Activated CD8-positive, alpha-beta memory T cell treated with anti-CD3 and anti-CD28 coated beads for 4 hours (primary cell): Measurements from ENCODE around the gene TMEM88.

ENCODE experiments used
- DNase-seq, 2 donors: peaks; one replicate each; pipeline ENCODE4 v3.0.0-alpha.2; 2020; ENCODE audit warnings: low read depth in 2 of 2

TMEM88 gene

GRCh38 chr17:7833011-7833794, 21.7 kb upstream of the TMEM88 start:
- DNase-seq = no peak

DNA sequence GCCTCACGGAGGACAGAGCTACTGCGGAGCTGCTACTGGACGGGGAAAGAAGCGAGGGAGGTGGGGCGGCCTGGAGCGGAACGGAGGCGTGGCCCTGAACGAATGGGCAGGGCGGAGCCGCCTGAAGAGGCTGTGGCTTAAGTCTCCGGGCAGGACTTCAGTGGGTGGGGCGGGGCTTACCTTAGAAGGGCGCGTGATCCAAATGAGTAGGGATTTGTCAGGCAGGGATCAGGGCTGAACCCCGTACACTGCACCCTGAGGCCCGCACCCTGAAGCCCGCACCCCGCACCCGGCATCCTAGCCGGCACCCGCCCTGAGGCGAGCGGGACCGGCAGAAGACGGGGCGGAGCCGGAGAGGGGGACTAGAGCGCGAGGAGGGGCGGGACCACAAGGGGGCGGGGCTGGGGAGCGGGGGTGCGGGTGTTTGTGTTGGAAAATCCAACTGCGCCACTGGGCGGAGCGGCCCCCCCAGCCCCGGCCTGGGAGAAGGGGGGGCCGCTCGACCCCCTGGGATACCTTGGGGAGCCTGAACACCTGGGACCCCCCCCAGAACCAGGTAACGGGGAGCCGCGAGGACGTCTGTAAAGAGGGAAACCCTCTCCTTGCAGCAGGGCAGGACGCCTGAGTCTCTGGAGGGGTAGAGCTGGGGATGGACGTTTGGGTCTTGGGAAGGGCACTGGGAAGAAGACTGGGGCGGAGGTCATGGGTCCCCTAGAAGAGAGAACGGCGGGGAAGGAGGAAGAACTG, 20.9 kb upstream of the TMEM88 start, which contains the start of gene KDM6B:
Gene KDM6B (plus strand): TSS at position 423 of the 747 bp plus-strand sequence. CDS start 11,338 bp downstream, outside the sequence.
- DNase-seq = peak; percentile 73

DNA sequence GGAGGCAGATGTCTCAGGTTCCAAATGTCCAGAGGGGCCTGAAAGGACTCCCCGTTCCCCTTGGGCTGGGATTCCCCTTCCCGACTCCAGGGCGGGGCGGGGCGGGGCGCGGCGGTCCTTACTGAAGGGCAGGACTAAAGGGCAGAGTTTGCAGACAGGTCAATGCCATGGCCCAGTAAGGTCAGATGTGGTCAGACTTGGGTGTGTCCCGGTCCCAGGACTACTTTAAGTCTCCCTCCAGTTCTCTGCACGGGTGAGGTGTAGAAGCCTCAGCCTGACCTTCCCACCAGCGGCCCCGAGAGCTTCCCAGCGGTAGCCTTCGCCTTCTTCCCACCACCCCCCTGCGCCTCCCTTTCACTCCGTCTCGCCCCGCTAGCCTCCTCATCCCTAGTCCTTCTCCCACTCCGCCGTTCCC, 20.3 kb upstream of the TMEM88 start:
- no peak for DNase-seq

DNA sequence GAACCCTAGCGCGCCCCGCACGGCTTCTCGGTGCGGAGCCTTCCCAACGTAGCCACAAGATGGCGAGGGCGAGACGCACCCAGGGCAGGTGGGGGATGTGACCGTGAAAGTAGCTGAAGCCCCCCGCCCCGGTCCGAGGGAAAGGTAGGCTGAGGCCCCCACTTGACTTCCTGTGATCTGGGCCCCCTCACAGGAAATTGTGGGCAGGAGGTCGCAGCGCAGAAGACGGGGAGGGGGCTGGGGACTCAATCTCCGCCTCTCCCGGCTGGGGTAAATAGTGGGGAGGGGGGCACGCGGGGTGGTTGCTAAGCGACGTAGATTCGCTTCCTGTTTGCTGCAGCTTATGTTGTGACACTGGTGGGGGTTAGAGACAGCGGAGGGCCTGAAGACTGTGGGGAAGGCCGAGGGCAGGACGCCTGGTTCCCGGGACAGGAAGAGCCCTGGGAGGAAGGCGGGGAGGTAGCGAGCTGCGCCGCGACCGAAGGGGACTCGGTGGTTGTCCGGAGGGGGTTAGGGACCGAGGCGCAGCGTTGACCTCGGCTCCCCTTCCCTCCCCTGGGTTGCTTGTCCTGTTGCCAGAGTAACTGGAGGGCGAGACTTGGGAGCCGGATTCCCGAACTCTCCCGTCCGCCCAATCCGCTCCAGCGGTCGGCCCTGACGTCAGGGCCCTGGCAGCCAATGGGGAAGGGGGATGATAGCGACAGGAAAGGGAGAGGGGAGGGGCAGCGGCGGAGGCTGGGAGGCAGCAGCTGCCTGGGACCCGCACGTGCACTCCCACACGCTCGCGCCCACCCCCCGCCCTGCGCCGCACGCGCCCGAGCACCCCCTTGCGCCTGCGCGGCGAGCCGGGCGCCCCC, 19.7 kb upstream of the TMEM88 start:
- DNase-seq = peak; percentile 80 to 85

GRCh38 chr17:7835814-7836595, 18.9 kb upstream of the TMEM88 start:
- no peak for DNase-seq

DNA sequence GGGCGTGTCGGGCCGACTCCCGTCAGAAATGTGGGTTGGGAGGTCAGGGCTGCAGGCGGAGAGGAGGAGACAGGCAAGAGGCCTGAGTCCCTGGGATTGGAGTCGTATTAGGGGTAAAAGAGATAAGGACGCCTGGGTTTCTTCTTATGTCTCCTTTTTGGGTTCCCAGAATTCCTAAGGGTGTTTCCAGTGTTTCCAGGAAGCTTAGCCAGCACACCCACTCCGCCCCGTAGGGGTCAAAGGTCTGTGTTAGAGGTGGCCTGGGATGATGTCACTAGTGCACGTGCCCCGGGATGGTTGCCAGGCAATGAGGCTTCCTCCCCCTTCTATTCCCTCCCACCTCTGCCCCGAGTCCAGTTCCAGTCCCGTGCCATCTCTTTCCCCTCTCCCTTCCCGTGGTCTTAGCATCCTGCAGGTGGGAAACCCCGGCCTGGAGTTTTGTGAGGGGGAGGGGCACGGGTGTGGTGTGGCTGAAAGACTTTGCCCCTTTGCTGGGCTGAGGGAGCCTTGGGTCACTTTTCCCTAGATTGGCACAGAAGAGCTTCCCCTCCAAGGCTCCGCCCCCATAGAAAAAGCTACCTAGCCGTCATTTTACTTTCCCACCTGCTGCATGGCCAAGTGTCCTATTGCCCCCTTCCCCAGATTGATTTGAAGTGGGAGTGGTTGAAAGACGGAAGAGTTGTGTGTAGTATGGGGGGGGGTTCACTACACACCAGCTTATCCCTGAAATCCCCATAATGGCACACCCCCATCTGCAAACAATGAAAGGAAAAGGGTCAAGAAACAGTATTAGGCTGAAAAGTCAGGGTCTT, 18.1 kb upstream of the TMEM88 start:
- DNase-seq = no peak

GRCh38 chr17:7837408-7838088, 17.3 kb upstream of the TMEM88 start:
- DNase-seq = no peak

GRCh38 chr17:7838090-7839075, 16.5 kb upstream of the TMEM88 start:
- no peak for DNase-seq

DNA sequence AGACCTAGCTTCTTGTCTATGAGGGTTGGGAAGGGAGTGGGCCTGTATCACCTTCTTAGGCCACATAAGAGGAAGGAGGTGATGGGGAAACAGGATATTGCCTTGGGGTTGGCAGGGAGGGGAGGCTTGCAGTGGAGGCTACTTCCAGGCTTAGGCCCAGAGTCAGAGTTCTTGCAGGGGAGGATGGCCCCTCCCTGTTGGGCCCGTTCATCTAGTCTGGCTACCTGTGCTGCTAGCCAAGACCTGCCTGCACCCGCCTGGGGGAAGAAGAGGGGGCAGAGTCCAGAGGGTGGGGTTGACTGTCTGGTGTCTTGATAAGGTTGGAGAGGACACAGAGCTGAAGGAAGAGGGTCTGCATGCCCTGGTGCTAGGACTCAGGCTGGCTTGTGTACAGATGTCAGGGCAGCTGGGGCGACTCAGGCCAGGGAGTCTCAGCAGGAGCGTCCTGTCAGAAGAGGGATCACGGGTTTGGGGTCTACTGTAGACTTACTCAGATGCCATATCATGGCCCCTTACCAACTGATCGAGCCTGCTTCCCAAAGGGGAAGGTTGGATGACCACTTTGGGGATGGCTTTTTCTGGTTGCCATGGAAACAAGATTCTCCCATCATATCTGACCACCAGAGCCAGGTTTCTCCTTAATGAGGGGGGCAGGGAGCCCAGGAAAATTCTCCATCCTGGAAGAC, 15.5 kb upstream of the TMEM88 start:
- DNase-seq = no peak

DNA sequence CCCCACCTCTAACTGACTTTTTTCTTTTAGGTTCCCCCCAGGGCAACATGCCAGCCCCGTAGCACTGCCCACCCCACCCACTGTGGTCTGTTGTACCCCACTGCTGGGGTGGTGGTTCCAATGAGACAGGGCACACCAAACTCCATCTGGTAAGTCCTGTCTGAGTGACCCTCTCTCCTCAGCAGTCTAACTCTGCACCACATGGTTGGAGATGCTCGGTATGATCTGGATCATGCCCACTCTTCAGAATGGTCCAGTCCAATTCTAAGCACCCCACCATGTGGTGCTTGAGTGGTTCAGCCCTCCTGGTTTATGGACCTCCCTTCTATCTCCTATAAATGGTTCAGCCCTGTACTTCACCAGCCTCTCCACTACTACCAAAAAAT, 15.0 kb upstream of the TMEM88 start:
- no peak for DNase-seq

DNA sequence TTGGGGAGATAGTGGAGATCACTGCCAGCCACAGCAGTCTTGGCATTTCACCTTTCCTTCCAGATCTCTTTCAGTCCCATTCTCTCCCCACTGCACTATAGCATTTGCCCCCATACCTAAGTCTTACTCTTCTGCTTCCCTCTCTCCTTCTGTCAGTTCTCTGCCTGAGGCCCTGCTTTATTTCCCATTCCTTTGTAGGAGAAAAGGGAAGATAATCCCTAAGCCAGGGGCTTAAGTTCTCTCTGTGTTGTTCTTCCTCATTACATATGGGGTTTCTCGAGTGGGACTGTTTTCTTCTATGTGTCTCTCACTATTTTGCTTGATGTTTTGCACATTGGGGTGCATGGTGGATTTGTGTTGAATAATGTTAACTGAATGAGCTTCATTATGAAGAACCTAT, 14.4 kb upstream of the TMEM88 start:
- DNase-seq = no peak

DNA sequence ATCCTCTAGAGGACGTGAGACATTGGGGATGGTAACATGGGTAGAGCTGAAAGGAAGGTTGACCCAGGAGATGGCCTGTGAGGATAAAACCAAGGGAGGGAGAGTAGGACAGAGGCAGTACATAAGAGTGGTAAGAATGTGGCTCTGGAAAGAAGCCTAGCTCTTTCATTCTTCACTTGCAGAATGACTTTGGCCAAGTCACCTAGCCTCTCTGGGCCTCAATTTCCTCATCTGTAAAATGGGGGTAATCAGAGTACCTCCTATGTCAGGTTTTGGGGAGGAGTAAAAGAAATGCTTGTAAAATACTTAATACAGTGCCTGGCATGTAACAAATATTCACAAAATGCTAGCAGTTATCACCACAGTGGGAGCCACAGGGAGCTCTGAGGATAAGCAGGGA, 14.0 kb upstream of the TMEM88 start:
- no peak for DNase-seq

DNA sequence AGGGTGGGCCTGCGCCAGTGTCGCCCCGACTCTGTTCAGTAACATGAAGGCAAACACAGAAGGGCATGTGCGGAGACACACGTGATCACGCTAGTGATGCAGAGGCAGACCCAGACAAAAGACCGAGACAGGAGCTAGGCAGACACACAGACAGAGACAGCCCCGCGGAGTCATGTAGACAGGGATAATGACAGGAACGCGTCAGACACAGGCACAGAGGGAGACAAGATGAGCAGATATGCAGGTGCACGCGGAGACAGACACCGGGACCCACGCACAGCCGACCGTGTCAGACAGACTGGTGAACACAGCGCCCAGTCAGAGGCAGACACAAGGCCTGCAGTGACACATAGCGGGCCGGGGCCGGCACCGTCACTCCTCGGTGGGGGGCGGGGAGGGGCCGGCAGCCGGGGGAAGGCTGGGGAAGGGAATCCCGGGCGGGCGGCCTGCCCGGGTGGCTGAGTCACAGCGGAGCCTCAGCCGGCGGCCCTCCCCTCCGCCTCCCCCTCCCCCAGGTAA, 13.4 kb upstream of the TMEM88 start:
- DNase-seq = peak; percentile 91 to 95

GRCh38 chr17:7841915-7842379, 12.9 kb upstream of the TMEM88 start:
- peak; percentile 81 to 82 for DNase-seq

DNA sequence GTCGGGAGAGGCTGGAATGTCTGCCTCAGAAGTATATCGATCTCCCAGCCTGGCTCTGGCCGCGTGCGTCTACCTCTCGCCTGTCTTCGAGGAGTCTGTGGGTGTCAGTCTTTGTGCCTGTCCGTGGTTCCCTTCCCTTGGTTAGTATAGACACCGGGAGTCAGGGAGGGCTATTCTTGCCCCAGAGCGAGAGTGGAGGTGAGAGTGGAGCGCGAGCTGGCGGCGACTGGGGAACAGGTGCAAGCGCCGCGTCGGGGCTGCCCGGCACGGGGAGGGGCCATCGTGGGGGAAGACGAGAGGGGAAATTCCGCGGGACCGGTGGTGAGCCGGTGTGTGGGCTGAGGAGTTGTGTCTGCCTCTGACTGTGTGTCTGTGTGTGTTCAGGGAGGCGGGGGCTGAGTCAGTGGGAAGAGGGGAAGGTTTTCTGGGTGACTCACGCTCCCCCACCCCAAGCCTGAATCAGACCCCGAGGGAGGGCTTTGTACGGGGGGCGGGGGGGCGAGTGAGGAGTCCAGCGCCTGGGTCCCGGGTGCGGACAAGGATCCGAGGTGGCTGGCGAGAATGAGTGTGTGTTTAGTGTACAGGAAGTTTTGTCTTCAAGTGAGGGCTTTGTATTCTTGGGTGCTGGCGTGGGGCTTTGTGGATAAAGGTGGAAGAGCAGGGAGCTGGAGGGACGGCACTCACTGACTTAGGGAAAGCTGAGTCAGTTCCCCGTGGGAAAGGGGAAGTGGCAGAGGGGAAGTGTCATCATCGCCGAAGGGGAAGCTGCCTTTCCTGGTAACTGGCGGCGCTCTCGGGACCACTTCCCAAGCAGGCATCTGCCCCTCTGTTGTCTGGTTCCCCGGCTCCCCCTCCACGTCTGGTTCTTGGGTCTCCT, 12.2 kb upstream of the TMEM88 start:
- peak; percentile 95 to 98 for DNase-seq

DNA sequence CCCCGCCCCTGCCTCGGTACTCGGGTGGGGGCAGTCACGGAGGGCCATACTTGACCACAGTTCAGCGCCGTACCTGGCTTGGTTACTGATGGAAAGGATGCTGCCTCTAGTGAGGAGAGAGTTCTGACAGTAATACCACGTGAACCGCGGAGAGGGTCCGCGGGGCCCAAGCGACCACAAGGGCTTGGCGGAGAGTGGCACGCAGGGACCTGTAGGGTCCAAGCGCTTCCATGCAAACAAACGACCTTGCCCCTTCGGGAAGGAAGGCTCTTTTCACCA, 11.7 kb upstream of the TMEM88 start:
- no peak for DNase-seq
